Measurements from ENCODE around the gene KMT5B. TPM values are rescaled to one million over a fixed set of nuclear protein-coding genes. Genes with fewer than 3 reads are reported as not detected.

Gene KMT5B
- total RNA-seq, 1 experiment from 2014 or later, result 43.8 TPM

DNA sequence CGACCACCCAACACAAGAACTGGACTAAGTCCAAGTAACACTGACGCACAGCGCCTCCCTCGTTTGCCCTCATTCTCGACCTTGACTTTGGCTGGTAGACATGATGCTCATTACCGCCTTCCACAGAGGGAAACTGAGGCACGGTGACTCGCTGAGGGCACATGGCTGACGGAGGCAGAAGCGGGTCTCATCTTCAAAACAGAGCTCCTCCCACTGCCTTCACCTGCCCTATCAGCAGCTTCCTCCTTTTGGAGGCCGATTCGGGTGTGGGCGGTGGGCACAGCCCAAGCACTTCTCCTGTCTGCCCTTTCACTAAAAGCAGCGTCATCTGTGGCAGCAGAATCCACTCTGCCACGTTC lies 2.0 kb upstream of the KMT5B start:
- ChIA-PET POLR2A (no interaction called here), CTCF (interaction anchor here (2.2 kb wide), 1 partner anchor 83 kb away, joined by 6 read pairs; no protein-coding TSS in a partner anchor)
- Mint-ChIP-seq H3K4me3 (peak overlapping the region; percentile 63), H3K4me1 (peaks cover 35% of the 10 kb centered on the region), H3K27ac (no peak overlapping the region), H3K27me3 (ENCODE audit: low read depth) (peaks cover 9% of the 10 kb centered on the region), H3K9me3 (no peaks in the 10 kb centered on the region), H3K36me3 (no peaks in the 10 kb centered on the region)
- DNase-seq (ENCODE audit: low spot score) (no peak), ATAC-seq (no peak)
- no peak for TF ChIP-seq ZNF281 (CRISPR knock-in tag; IDR thresholded peaks at IDR 0.05)
- TF ChIP-seq NFATC4 (CRISPR knock-in tag; IDR thresholded peaks at IDR 0.05), result no peak
- TF ChIP-seq MLX (CRISPR knock-in tag; IDR thresholded peaks at IDR 0.05), result no peak
- TF ChIP-seq, protein P1, sequence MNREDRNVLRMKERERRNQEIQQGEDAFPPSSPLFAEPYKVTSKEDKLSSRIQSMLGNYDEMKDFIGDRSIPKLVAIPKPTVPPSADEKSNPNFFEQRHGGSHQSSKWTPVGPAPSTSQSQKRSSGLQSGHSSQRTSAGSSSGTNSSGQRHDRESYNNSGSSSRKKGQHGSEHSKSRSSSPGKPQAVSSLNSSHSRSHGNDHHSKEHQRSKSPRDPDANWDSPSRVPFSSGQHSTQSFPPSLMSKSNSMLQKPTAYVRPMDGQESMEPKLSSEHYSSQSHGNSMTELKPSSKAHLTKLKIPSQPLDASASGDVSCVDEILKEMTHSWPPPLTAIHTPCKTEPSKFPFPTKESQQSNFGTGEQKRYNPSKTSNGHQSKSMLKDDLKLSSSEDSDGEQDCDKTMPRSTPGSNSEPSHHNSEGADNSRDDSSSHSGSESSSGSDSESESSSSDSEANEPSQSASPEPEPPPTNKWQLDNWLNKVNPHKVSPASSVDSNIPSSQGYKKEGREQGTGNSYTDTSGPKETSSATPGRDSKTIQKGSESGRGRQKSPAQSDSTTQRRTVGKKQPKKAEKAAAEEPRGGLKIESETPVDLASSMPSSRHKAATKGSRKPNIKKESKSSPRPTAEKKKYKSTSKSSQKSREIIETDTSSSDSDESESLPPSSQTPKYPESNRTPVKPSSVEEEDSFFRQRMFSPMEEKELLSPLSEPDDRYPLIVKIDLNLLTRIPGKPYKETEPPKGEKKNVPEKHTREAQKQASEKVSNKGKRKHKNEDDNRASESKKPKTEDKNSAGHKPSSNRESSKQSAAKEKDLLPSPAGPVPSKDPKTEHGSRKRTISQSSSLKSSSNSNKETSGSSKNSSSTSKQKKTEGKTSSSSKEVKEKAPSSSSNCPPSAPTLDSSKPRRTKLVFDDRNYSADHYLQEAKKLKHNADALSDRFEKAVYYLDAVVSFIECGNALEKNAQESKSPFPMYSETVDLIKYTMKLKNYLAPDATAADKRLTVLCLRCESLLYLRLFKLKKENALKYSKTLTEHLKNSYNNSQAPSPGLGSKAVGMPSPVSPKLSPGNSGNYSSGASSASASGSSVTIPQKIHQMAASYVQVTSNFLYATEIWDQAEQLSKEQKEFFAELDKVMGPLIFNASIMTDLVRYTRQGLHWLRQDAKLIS (CRISPR knock-in tag; IDR thresholded peaks at IDR 0.05; ENCODE audit: borderline replicate concordance), result no peak
- peak; percentile 42 for TF ChIP-seq MAX (CRISPR knock-in tag; IDR thresholded peaks at IDR 0.05)

DNA sequence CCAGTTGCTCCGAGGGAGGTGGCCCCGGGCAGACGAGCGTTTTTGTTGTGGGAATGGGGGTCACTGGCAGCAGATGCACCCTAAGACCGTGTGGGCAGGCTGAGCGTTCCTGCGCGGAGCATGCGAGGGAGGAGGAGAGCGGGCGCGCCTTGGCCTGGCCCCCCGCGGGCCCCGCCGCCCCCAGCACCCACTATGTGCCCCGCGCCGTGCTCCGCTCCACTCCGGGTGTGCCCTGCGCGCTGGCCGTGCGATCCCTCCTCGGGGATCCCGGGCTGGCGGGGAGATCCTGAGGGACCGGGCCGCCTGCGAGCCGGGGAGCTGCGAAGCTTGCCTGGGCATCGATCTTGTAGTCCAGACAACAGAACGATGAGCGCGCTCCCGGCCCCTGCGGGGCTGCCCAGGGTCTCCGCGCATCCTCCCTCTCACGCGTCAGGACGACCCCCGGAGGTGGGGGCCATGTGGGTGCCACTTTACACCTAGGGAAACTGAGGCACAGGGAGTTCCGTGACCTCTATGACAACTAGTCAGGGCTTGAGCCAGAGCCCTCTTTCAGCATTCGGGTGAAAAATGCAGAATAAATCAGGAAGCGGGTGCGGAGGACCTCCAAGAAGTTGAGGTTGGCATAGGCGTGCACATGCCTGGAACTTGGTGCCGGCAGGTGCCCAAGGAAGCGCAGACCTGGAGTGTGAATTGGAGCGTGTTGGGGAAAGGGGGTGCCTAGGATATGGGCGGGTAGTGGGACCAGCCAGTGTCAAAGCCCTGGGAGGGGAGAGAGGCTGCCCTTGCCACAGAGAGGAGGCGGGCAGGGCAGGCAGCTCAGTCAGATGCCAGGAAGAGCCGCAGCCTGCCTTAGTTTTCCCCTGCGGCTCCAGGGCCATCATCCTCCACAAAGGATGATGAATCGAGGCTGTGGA lies 1.3 kb upstream of the KMT5B start:
- ATAC-seq, result peak; percentile 1; the same call in 1 of the 2 replicates
- POLR2A ChIA-PET, result no interaction called here
- Mint-ChIP-seq H3K27ac (no peak overlapping the region), H3K4me3 (peak overlapping the region; percentile 63), H3K36me3 (no peaks in the 10 kb centered on the region), H3K9me3 (no peaks in the 10 kb centered on the region), H3K27me3 (ENCODE audit: low read depth) (peaks cover 9% of the 10 kb centered on the region), H3K4me1 (peaks cover 39% of the 10 kb centered on the region)
- CTCF ChIA-PET, result no interaction called here
- TF ChIP-seq EMX1 (CRISPR knock-in tag; IDR thresholded peaks at IDR 0.05) (no peak), IRF2 (CRISPR knock-in tag; IDR thresholded peaks at IDR 0.05; ENCODE audit: borderline replicate concordance, low read depth) (no peak), ZBTB21 (CRISPR knock-in tag; IDR thresholded peaks at IDR 0.05; ENCODE audit: borderline replicate concordance) (0 out of 2 replicates have a peak, but pooled peaks have one; percentile 37), MAX (CRISPR knock-in tag; IDR thresholded peaks at IDR 0.05) (0 out of 2 replicates have a peak, but pooled peaks have one; percentile 17), ZNF281 (CRISPR knock-in tag; IDR thresholded peaks at IDR 0.05) (no peak), HMGA2 (CRISPR knock-in tag; IDR thresholded peaks at IDR 0.05) (no peak), FOXP1 (CRISPR knock-in tag; IDR thresholded peaks at IDR 0.05; ENCODE audit: borderline replicate concordance) (0 out of 2 replicates have a peak, but pooled peaks have one; percentile 4)
- TF ChIP-seq, protein P1 (CRISPR knock-in tag; IDR thresholded peaks at IDR 0.05; ENCODE audit: borderline replicate concordance), result no peak
- DNase-seq (ENCODE audit: low spot score), result peak; percentile 35
